Neural crest cell (in vitro differentiated cells): ENCODE results near the gene ZNF548. TPM values are rescaled to one million over a fixed set of nuclear protein-coding genes. Genes with fewer than 3 reads are reported as not detected.
A peak's percentile ranks its signal among the peaks of the same experiment; 100 is the strongest.
"Not testable (repeated sequence)": the region's sequence is repeated elsewhere in the genome, so short reads cannot be mapped to it uniquely, and the experiment has no call there.

Experiments used
- DNase-seq: peaks from one replicate; pipeline ENCODE4 v3.0.0; 2021; ENCODE audit warnings: low read depth, mixed read lengths, low spot score
- H3K27ac Mint-ChIP-seq: one replicate; pipeline ENCODE4 v1.8.0; 2021; ENCODE audit warnings: mild to moderate bottlenecking, mixed read lengths; ENCODE audit not compliant: unreplicated experiment
- H3K27me3 Mint-ChIP-seq: 2 replicates; pipeline ENCODE4 v1.8.0; 2021; ENCODE audit warnings: low read depth, mild to moderate bottlenecking, mixed read lengths
- H3K36me3 Mint-ChIP-seq: 2 replicates; pipeline ENCODE4 v1.8.0; 2021; ENCODE audit warnings: low read depth, mild to moderate bottlenecking, mixed read lengths
- H3K4me1 Mint-ChIP-seq: 2 replicates; pipeline ENCODE4 v1.8.0; 2021; ENCODE audit warnings: mixed read lengths
- H3K4me3 Mint-ChIP-seq: one replicate; pipeline ENCODE4 v1.8.0; 2021; ENCODE audit warnings: mild to moderate bottlenecking, mixed read lengths
- H3K9me3 Mint-ChIP-seq: 2 replicates; pipeline ENCODE4 v1.8.0; 2021; ENCODE audit warnings: mixed read lengths
- total RNA-seq: library from RNA; stranded (reverse); gene quantifications from 2 replicates; pipeline ENCODE4 v1.2.1, GENCODE V29; 2021
- TF ChIP-seq, protein P1 (sequence below): fragments of 200-600 bp; sonication (generic); conservative IDR thresholded peaks from 2 replicates; pipeline ENCODE4 v1.5.0; 2021; ENCODE audit warnings: antibody characterized with exemption, mild to moderate bottlenecking

The ZNF548 gene
- total RNA-seq, 1 donor from 2014 or later, result 22.1 TPM

DNA sequence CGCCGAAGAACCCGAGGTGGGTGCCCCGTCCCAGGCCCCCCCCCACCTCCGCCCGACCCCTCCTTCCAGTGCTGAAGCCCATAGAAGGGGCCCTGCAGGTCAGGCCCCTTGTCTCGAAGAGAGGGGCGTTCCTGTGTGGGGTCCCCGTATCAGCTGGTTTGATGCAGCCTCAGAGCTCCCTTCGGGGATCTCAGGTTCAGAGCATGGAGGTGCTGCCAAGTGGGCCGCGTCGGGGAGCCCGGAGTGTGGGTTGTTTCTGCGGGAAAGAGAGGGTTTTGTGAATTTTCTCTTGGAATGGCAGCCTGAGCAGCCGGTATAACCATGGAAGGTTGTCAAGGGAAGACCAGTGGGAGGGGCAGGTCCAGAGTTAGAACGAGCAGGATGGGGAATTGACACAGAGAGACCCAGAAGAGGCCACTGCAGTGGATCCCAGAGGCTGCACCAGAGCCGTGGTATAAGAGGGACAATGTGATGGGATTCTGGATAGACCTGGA is 25.9 kb upstream of the ZNF548 start:
- DNase-seq, result no peak
- TF ChIP-seq, protein P1, sequence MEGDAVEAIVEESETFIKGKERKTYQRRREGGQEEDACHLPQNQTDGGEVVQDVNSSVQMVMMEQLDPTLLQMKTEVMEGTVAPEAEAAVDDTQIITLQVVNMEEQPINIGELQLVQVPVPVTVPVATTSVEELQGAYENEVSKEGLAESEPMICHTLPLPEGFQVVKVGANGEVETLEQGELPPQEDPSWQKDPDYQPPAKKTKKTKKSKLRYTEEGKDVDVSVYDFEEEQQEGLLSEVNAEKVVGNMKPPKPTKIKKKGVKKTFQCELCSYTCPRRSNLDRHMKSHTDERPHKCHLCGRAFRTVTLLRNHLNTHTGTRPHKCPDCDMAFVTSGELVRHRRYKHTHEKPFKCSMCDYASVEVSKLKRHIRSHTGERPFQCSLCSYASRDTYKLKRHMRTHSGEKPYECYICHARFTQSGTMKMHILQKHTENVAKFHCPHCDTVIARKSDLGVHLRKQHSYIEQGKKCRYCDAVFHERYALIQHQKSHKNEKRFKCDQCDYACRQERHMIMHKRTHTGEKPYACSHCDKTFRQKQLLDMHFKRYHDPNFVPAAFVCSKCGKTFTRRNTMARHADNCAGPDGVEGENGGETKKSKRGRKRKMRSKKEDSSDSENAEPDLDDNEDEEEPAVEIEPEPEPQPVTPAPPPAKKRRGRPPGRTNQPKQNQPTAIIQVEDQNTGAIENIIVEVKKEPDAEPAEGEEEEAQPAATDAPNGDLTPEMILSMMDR, result no peak
- Mint-ChIP-seq H3K27me3 (no peaks in the 10 kb centered on the region), H3K9me3 (no peaks in the 10 kb centered on the region), H3K4me3 (peak overlapping the region; percentile 95), H3K36me3 (peaks cover 9% of the 10 kb centered on the region), H3K27ac (peak overlapping the region; percentile 94), H3K4me1 (peaks cover 21% of the 10 kb centered on the region)

DNA sequence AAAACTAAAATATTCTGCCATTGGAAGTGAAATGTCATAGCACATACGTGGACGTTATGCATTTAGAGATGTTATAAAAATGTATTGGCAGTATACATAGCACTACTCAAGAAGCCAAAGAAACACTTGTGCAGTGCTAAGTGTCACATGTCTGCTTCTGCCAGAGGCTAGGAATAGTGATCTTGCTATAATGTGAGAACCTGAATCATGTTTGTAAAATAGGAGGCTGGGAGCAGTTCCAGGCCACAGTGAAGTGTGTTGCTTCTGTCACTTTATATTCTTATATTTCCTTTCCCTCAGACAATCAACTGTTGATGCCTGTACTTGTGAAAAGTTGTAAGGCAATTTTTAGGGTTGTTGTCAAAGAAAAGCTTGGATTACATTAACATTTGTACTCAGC is 22.9 kb upstream of the ZNF548 start:
- Mint-ChIP-seq H3K4me3 (peak overlapping the region; percentile 72), H3K9me3 (no peaks in the 10 kb centered on the region), H3K4me1 (peaks cover 21% of the 10 kb centered on the region), H3K27ac (no peak overlapping the region), H3K27me3 (no peaks in the 10 kb centered on the region), H3K36me3 (peaks cover 22% of the 10 kb centered on the region)
- TF ChIP-seq, protein P1, result no peak
- no peak for DNase-seq

DNA sequence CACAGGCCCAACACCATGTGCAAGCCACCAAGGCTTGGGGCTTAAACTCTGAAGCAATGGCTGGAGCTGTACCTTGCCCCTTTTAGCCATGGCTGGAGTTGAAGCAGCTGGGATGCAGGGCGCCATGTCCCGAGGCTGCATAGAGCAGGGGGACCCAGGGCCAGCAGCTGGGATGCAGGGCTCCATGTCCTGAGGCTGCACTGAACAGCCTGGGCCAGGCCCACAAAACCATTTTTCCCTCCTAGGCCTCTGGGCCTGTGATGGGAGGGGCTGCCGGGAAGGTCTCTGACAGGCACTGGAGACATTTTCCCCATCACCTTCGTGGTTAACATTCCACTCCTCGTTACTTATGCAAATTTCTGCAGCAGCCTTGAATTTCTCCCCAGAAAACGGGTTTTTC is 15.5 kb upstream of the ZNF548 start:
- TF ChIP-seq, protein P1, result no peak
- Mint-ChIP-seq H3K4me1 (no peaks in the 10 kb centered on the region), H3K27ac (no peak overlapping the region), H3K4me3 (no peak overlapping the region), H3K36me3 (peaks cover 81% of the 10 kb centered on the region), H3K9me3 (peaks cover 14% of the 10 kb centered on the region), H3K27me3 (no peaks in the 10 kb centered on the region)
- DNase-seq, result no peak

DNA sequence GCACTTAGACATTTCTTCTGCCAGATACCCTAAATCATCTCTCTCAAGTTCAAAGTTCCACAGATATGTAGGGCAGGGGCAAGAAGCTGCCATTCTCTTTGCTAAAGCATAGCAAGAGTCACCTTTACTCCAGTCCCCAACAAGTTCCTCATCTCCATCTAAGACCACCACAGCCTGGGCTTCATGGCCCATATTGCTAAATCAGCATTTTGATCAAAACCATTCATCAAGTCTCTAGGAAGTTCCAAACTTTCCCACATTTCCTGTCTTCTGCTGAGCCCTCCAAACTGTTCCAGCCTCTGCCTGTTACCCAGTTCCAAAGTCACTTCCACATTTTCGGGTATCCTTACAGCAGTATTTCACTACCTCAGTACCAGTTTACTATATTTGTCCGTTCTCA is 15.0 kb upstream of the ZNF548 start:
- H3K36me3 Mint-ChIP-seq, result peaks cover 82% of the 10 kb centered on the region
- not testable (repeated sequence) for H3K27ac Mint-ChIP-seq, H3K4me1 Mint-ChIP-seq, H3K4me3 Mint-ChIP-seq, DNase-seq, H3K27me3 Mint-ChIP-seq
- H3K9me3 Mint-ChIP-seq, result peaks cover 19% of the 10 kb centered on the region

DNA sequence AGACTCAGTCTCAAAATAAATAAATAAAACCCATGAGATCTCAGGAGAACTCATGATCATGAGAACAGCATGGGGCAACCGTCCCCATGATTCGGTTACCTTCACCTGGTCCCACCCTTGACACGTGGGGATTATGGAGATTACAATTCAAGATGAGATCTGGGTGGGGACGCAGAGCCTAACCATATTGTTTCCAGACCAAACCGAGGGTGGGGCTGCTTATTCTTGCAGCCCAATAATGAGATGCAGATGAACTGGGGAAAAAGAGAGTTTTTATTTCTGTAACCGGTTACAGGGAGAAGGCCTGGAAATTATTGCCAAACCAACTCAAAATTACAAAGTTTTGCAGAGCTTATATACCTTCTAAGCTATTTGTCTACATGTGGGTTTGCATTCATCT is 13.5 kb upstream of the ZNF548 start:
- Mint-ChIP-seq H3K4me1 (no peaks in the 10 kb centered on the region), H3K27me3 (no peaks in the 10 kb centered on the region), H3K4me3 (no peak overlapping the region), H3K27ac (no peak overlapping the region), H3K9me3 (peaks cover 26% of the 10 kb centered on the region), H3K36me3 (peaks cover 86% of the 10 kb centered on the region)
- TF ChIP-seq, protein P1, result no peak
- DNase-seq, result no peak

DNA sequence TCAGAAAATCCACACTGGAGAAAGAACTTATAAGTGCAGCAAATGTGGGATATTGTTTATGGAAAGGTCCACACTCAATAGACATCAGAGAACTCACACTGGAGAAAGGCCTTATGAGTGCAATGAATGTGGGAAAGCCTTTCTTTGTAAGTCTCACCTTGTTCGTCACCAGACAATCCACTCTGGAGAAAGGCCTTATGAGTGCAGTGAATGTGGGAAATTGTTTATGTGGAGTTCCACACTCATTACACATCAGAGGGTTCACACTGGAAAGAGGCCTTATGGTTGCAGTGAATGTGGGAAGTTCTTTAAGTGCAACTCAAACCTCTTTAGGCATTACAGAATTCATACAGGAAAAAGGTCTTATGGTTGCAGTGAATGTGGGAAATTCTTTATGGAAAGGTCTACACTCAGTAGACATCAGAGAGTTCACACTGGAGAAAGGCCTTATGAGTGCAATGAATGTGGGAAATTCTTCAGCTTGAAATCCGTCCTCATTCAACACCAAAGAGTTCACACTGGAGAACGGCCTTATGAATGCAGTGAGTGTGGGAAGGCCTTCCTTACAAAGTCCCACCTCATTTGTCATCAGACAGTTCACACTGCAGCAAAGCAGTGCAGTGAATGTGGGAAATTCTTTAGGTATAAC is 12.0 kb upstream of the ZNF548 start:
- H3K4me3 Mint-ChIP-seq, result no peak overlapping the region
- no peak overlapping the region for H3K27ac Mint-ChIP-seq
- DNase-seq, result no peak
- no peaks in the 10 kb centered on the region for H3K4me1 Mint-ChIP-seq
- H3K27me3 Mint-ChIP-seq, result no peaks in the 10 kb centered on the region
- TF ChIP-seq, protein P1, result no peak
- H3K9me3 Mint-ChIP-seq, result peaks cover 26% of the 10 kb centered on the region
- H3K36me3 Mint-ChIP-seq, result peaks cover 75% of the 10 kb centered on the region
